PC-9 (cell line): ENCODE measurements around the gene BTBD16.

ENCODE experiments used
- EZH2 ChIP-seq: fragments of 200-600 bp; sonication (generic); IDR thresholded peaks from 2 replicates; pipeline ENCODE4 v1.8.0; 2017; ENCODE audit warnings: antibody characterized with exemption, low read depth
- TF ChIP-seq, protein P1 (sequence below): fragments of 200-600 bp; sonication (generic); conservative IDR thresholded peaks from 2 replicates; pipeline ENCODE4 v1.6.1; 2017; ENCODE audit warnings: mixed run types, antibody characterized with exemption, mild to moderate bottlenecking, moderate library complexity

DNA sequence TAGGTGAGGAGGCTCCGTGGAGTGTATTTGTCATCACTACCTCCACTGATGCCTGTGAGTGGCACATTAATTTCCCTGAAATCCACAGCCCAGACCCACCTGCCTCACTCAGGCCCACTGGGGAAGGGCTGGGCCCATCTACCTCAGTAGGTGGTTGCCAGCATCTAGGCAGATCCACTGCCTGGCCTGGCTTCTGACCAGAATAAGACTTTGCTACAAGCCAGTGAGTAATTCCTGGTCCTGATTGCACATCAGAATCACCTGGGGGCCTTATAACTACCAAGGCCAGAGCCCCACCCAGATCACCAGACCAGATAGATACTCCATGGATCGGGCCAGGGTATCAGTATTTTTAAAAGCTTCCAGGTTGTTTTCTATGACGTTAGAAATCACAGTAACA, 65.9 kb downstream of the BTBD16 start:
- TF ChIP-seq, protein P1, sequence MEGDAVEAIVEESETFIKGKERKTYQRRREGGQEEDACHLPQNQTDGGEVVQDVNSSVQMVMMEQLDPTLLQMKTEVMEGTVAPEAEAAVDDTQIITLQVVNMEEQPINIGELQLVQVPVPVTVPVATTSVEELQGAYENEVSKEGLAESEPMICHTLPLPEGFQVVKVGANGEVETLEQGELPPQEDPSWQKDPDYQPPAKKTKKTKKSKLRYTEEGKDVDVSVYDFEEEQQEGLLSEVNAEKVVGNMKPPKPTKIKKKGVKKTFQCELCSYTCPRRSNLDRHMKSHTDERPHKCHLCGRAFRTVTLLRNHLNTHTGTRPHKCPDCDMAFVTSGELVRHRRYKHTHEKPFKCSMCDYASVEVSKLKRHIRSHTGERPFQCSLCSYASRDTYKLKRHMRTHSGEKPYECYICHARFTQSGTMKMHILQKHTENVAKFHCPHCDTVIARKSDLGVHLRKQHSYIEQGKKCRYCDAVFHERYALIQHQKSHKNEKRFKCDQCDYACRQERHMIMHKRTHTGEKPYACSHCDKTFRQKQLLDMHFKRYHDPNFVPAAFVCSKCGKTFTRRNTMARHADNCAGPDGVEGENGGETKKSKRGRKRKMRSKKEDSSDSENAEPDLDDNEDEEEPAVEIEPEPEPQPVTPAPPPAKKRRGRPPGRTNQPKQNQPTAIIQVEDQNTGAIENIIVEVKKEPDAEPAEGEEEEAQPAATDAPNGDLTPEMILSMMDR, result no peak
- TF ChIP-seq EZH2, result no peak
